PC-3 (cell line): ENCODE data around the gene FN3K. TPM values are rescaled to one million over a fixed set of nuclear protein-coding genes. Genes with fewer than 3 reads are reported as not detected.

Source experiments
- ATAC-seq: fragments of 200-7000 bp; cut with Tn5 transposase; 2 replicates; pipeline ENCODE4 v1.9.1; 2020; ENCODE audit warnings: mild to moderate bottlenecking, moderate library complexity
- BruUV-seq: library from RNA; stranded (reverse); fragments of 400-500 nt; replicated peaks from 2 replicates; lab custom pipeline; 2021; lab: Mats Ljungman, UMichigan
- CTCF ChIA-PET: fragments of 300-600 bp; sonication (Branson Sonifier 250); formaldehyde crosslinking; loops from one replicate; lab custom pipeline; 2022; ENCODE audit warnings: antibody characterized with exemption; lab: Charles Lee
- POLR2A ChIA-PET: fragments of 300-600 bp; sonication (Branson Sonifier 250); formaldehyde crosslinking; loops from one replicate; lab custom pipeline; 2022; ENCODE audit warnings: antibody characterized with exemption; ENCODE audit not compliant: unreplicated experiment; lab: Charles Lee
- DNase-seq: peaks from one replicate; pipeline ENCODE4 v3.0.0-alpha.2; 2015
- H2AFZ ChIP-seq: fragments of 300-600 bp; sonication (generic); 2 replicates; pipeline ENCODE4 v1.6.0; 2016; ENCODE audit warnings: antibody characterized with exemption, low read length
- H3F3A ChIP-seq: fragments of 300-600 bp; sonication (generic); one replicate; pipeline ENCODE4 v1.6.0; 2017; ENCODE audit warnings: antibody characterized with exemption, low read length, control low read depth, mild to moderate bottlenecking; ENCODE audit not compliant: unreplicated experiment
- H3K27ac ChIP-seq: fragments of 300-600 bp; sonication (generic); 2 replicates; pipeline ENCODE4 v1.5.1; 2016; ENCODE audit warnings: mild to moderate bottlenecking, low read length
- H3K27me3 ChIP-seq: fragments of 300-600 bp; sonication (generic); 2 replicates; pipeline ENCODE4 v1.6.1; 2016; ENCODE audit warnings: low read length, mixed read lengths
- H3K36me3 ChIP-seq: fragments of 300-600 bp; sonication (generic); 2 replicates; pipeline ENCODE4 v1.6.1; 2016; ENCODE audit warnings: low read depth, mixed run types, low read length, mixed read lengths
- H3K4me1 ChIP-seq: fragments of 300-600 bp; sonication (generic); 2 replicates; pipeline ENCODE4 v1.5.1; 2016; ENCODE audit warnings: low read length; ENCODE audit not compliant: insufficient read depth
- H3K4me2 ChIP-seq: fragments of 300-600 bp; sonication (generic); 2 replicates; pipeline ENCODE4 v1.6.0; 2016; ENCODE audit warnings: low read length
- H3K4me3 ChIP-seq: fragments of 300-600 bp; sonication (generic); 2 replicates; pipeline ENCODE4 v1.5.1; 2016; ENCODE audit warnings: mild to moderate bottlenecking, low read length, mixed read lengths
- H3K79me2 ChIP-seq: fragments of 300-600 bp; sonication (generic); 2 replicates; pipeline ENCODE4 v1.6.1; 2017; ENCODE audit warnings: low read length, mixed read lengths
- H3K9ac ChIP-seq: fragments of 300-600 bp; sonication (generic); 2 replicates; pipeline ENCODE4 v1.6.0; 2016; ENCODE audit warnings: mild to moderate bottlenecking, low read length
- H3K9me2 ChIP-seq: fragments of 300-600 bp; sonication (generic); replicated peaks from 2 replicates; pipeline ENCODE4 v1.6.1; 2016; ENCODE audit warnings: mixed run types, low read length, mixed read lengths
- H3K9me3 ChIP-seq: fragments of 300-600 bp; sonication (generic); 2 replicates; pipeline ENCODE4 v1.6.1; 2016; ENCODE audit warnings: low read length, mixed read lengths
- H4K20me1 ChIP-seq: fragments of 300-600 bp; sonication (generic); 2 replicates; pipeline ENCODE4 v1.6.1; 2016; ENCODE audit warnings: low read length, mixed read lengths
- EZH2 ChIP-seq: fragments of 300-600 bp; sonication (generic); IDR thresholded peaks from one replicate; pipeline ENCODE4 v1.6.1; 2017; ENCODE audit warnings: antibody characterized with exemption, mild to moderate bottlenecking, low read length; ENCODE audit not compliant: unreplicated experiment
- EZH2phosphoT487 ChIP-seq: fragments of 300-600 bp; sonication (generic); IDR thresholded peaks from 2 replicates; pipeline ENCODE4 v1.6.1; 2018; ENCODE audit warnings: mild to moderate bottlenecking, antibody characterized with exemption, low read length, borderline replicate concordance
- intact Hi-C: fragments of 100-400 bp; cut with micrococcal nuclease; formaldehyde crosslinking; loops from 2 replicates; pipeline ENCODE4 v1.9.0; 2023
- total RNA-seq: library from RNA; depleted of rRNA; stranded (reverse); fragments of >200 nt; gene quantifications from 2 replicates; pipeline ENCODE4 v1.2.3, GENCODE V29; 2014
- TF ChIP-seq, protein P1 (sequence below): fragments of 300-600 bp; sonication (generic); conservative IDR thresholded peaks from 2 replicates; pipeline ENCODE4 v1.5.1; 2017; ENCODE audit warnings: antibody characterized with exemption, low read depth, mild to moderate bottlenecking, low read length

The FN3K gene
- total RNA-seq, 1 experiment from 2014 or later: 8.4 TPM

DNA sequence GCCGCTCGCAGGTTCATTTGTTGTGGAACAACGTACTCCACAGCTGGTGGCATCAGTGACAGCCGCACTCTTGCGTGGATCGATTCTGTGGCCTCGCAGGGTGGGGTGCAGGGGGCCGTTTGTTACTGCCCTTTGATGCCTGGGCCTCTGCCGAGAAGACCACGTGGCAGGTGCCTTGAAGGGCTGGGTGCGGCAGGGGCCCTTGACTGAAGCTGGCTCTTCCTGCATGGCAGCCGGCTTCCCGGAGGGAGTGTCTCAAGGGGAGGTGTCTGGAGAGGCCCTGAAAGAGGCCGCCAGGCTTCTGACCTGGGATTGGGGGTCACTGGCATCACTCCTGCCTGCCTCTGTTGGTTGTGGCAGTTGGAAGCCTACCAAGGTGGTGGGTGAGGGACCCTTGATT lies 60.2 kb downstream of the FN3K start:
- no peaks in the 10 kb centered on the region for H4K20me1 ChIP-seq
- no peak overlapping the region for H3K9ac ChIP-seq
- DNase-seq: no peak
- H3K9me3 ChIP-seq: no peaks in the 10 kb centered on the region
- no peaks in the 10 kb centered on the region for H3K36me3 ChIP-seq
- CTCF ChIA-PET: no interaction called here
- H3K4me1 ChIP-seq: no peaks in the 10 kb centered on the region; the same call in 1 of the 2 replicates
- H3K4me2 ChIP-seq: no peak overlapping the region
- peaks cover 4% of the 10 kb centered on the region for H3F3A ChIP-seq
- H3K27me3 ChIP-seq: no peaks in the 10 kb centered on the region
- H3K4me3 ChIP-seq: no peak overlapping the region
- intact Hi-C loops: no loop called here
- no peaks in the 10 kb centered on the region for H3K9me2 ChIP-seq
- H2AFZ ChIP-seq: no peak overlapping the region
- 0 out of 2 replicates have a peak, but pooled peaks cover 4% of the 10 kb centered on the region for H3K79me2 ChIP-seq
- POLR2A ChIA-PET: no interaction called here
- no TSS peak for BruUV-seq
- no peak for ATAC-seq
- no peak overlapping the region for H3K27ac ChIP-seq
- TF ChIP-seq EZH2: no peak
- no peak for TF ChIP-seq EZH2phosphoT487
- TF ChIP-seq, protein P1, sequence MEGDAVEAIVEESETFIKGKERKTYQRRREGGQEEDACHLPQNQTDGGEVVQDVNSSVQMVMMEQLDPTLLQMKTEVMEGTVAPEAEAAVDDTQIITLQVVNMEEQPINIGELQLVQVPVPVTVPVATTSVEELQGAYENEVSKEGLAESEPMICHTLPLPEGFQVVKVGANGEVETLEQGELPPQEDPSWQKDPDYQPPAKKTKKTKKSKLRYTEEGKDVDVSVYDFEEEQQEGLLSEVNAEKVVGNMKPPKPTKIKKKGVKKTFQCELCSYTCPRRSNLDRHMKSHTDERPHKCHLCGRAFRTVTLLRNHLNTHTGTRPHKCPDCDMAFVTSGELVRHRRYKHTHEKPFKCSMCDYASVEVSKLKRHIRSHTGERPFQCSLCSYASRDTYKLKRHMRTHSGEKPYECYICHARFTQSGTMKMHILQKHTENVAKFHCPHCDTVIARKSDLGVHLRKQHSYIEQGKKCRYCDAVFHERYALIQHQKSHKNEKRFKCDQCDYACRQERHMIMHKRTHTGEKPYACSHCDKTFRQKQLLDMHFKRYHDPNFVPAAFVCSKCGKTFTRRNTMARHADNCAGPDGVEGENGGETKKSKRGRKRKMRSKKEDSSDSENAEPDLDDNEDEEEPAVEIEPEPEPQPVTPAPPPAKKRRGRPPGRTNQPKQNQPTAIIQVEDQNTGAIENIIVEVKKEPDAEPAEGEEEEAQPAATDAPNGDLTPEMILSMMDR: no peak

DNA sequence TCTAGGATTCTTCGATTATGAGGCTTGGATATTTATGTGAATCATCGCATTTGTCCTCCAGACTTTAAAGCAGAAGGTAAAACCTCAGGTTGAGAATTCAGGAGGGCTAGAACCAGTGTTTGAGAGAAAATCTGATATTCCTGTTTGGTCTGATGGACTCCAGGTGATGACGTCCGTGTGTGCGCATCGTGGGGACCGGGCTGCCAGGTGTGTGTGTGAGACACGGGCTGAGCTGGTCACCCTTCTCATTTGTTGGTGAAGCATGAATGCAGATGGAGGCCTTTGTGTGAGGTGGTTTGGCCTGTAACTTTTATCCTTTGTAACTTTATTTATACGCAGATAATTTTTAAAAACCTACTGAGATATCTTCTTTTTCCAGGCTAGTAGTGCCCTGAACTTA lies 61.6 kb downstream of the FN3K start:
- no peaks in the 10 kb centered on the region for H3K27me3 ChIP-seq
- ChIA-PET POLR2A (no interaction called here), CTCF (no interaction called here)
- H4K20me1 ChIP-seq: no peaks in the 10 kb centered on the region
- H3K79me2 ChIP-seq: 0 out of 2 replicates have a peak, but pooled peaks cover 4% of the 10 kb centered on the region
- BruUV-seq: no TSS peak
- H3K4me3 ChIP-seq: no peak overlapping the region
- H3K9ac ChIP-seq: no peak overlapping the region
- no peaks in the 10 kb centered on the region for H3K36me3 ChIP-seq
- no peak overlapping the region for H2AFZ ChIP-seq
- no peaks in the 10 kb centered on the region for H3K9me3 ChIP-seq
- no peak overlapping the region for H3K4me2 ChIP-seq
- no peaks in the 10 kb centered on the region for H3K4me1 ChIP-seq
- H3K27ac ChIP-seq: no peak overlapping the region
- no peak for TF ChIP-seq EZH2
- TF ChIP-seq, protein P1: no peak
- no peak for TF ChIP-seq EZH2phosphoT487
- H3K9me2 ChIP-seq: no peaks in the 10 kb centered on the region
- ATAC-seq (no peak), DNase-seq (no peak)
- H3F3A ChIP-seq: peaks cover 4% of the 10 kb centered on the region
- intact Hi-C loops: no loop called here

DNA sequence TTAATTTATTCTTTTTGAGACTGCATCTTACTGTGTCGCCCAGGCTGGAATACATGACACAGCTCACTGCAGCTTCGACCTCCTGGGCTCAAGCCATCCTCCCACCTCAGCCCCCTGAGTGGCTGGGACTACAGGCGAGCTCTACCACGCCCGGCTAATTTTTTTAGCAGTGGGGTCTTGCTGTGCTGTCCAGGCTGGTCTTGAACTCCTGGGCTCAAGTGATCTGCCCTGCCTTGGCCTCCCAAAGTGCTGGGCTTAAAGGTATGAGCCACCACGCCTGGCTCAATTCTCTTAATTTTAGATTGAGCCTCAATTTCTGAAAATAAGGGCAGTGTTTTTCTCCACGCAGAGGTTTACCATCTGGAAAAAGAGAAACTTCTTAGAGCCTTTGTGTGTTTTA lies 63.3 kb downstream of the FN3K start:
- no peak for TF ChIP-seq EZH2
- TF ChIP-seq EZH2phosphoT487: no peak
- TF ChIP-seq, protein P1: no peak
- Histone ChIP-seq H3K9ac (no peak overlapping the region), H3K4me3 (no peak overlapping the region), H2AFZ (no peak overlapping the region), H3K9me3 (no peaks in the 10 kb centered on the region), H3K9me2 (no peaks in the 10 kb centered on the region), H3F3A (peaks cover 4% of the 10 kb centered on the region), H3K36me3 (no peaks in the 10 kb centered on the region), H3K4me1 (no peaks in the 10 kb centered on the region), H3K27me3 (no peaks in the 10 kb centered on the region), H3K4me2 (no peak overlapping the region), H3K27ac (no peak overlapping the region), H3K79me2 (no peaks in the 10 kb centered on the region), H4K20me1 (no peaks in the 10 kb centered on the region)
- CTCF ChIA-PET: no interaction called here
- intact Hi-C loops: no loop called here
- no peak for DNase-seq
- POLR2A ChIA-PET: no interaction called here
- no TSS peak for BruUV-seq
- ATAC-seq: no peak
